GM21786 (cell line): Measurements from ENCODE around the gene MSI2.
"Not testable (repeated sequence)": the region's sequence is repeated elsewhere in the genome, so short reads cannot be mapped to it uniquely, and the experiment has no call there.

ENCODE experiments used
- ATAC-seq: cut with Tn5 transposase; IDR thresholded peaks from one replicate; pipeline ENCODE4 v1.9.1; 2021; ENCODE audit not compliant: unreplicated experiment

Gene MSI2

GRCh38 chr17:57603546-57603945 is 347.2 kb downstream of the MSI2 start:
- no peak for ATAC-seq

GRCh38 chr17:57603978-57604377 is 347.7 kb downstream of the MSI2 start:
- peak; percentile 48 for ATAC-seq

GRCh38 chr17:57604771-57605674 is 348.7 kb downstream of the MSI2 start:
- ATAC-seq, result peak; percentile 50

- peak; percentile 4 for ATAC-seq
Measured at GRCh38 chr17:57605675-57606105, 349.4 kb downstream of the MSI2 start.

- no peak for ATAC-seq
Measured at GRCh38 chr17:57606111-57606875, 350.0 kb downstream of the MSI2 start.

- no peak for ATAC-seq
Measured at GRCh38 chr17:57607553-57608120, 351.3 kb downstream of the MSI2 start.

- ATAC-seq, result no peak
Measured at GRCh38 chr17:57608369-57609124, 352.2 kb downstream of the MSI2 start.

GRCh38 chr17:57609125-57609877 is 353.0 kb downstream of the MSI2 start:
- no peak for ATAC-seq

- ATAC-seq, result no peak
Measured at GRCh38 chr17:57609878-57610270, 353.6 kb downstream of the MSI2 start.

GRCh38 chr17:57612202-57613071 is 356.1 kb downstream of the MSI2 start:
- no peak for ATAC-seq

GRCh38 chr17:57614742-57615141 is 358.4 kb downstream of the MSI2 start:
- no peak for ATAC-seq

GRCh38 chr17:57615836-57616757 is 359.8 kb downstream of the MSI2 start:
- no peak for ATAC-seq

- no peak for ATAC-seq
Measured at GRCh38 chr17:57617218-57617617, 360.9 kb downstream of the MSI2 start.

- no peak for ATAC-seq
Measured at GRCh38 chr17:57619061-57619937, 363.0 kb downstream of the MSI2 start.

- no peak for ATAC-seq
Measured at GRCh38 chr17:57620576-57620975, 364.3 kb downstream of the MSI2 start.

- ATAC-seq, result not testable (repeated sequence)
Measured at GRCh38 chr17:57621791-57622190, 365.5 kb downstream of the MSI2 start.

GRCh38 chr17:57622306-57622682 is 366.0 kb downstream of the MSI2 start:
- ATAC-seq, result no peak
